SU-DHL-6 (cell line): ENCODE measurements around the gene EFTUD2.

Source experiments
- EZH2phosphoT487 ChIP-seq: fragments of 200-600 bp; sonication (generic), shearing (Covaris generic); conservative IDR thresholded peaks from 2 replicates; pipeline ENCODE4 v1.6.1; 2018; ENCODE audit warnings: mild to moderate bottlenecking, antibody characterized with exemption, low read length, moderate library complexity, mixed read lengths
- TF ChIP-seq, protein P1 (sequence below): fragments of 200-600 bp; sonication (generic); IDR thresholded peaks from one replicate; pipeline ENCODE4 v1.5.1; 2017; ENCODE audit warnings: antibody characterized with exemption, mild to moderate bottlenecking, low read length, moderate library complexity; ENCODE audit not compliant: insufficient read depth, poor library complexity, severe bottlenecking

DNA sequence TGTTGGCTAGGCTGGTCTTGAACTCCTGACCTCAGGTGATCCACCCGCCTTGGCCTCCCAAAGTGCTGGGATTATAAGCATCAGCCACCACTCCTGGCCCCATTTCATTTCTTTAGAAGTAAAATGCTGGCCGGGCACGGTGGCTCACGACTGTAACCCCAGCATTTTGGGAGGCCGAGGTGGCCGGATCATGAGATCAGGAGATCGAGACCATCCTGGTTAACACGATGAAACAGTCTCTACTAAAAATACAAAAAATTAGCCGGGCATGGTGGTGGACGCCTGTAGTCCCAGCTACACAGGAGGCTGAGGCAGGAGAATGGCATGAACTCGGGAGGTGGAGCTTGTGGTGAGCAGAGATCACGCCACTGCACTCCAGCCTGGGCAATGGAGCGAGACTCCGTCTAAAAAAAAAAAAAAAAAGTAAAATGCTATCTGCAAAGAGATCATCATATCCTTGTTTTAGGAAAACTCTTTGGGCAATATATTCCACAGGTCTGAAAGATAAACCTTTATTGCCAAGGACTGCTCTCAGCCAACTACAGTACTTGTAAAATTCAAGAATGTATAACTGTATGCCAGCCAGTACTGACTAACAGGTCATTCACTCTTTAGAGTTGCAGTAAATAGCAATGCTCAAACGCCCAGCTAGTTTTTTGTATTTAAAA is 73.0 kb downstream of the EFTUD2 start:
- TF ChIP-seq, protein P1, sequence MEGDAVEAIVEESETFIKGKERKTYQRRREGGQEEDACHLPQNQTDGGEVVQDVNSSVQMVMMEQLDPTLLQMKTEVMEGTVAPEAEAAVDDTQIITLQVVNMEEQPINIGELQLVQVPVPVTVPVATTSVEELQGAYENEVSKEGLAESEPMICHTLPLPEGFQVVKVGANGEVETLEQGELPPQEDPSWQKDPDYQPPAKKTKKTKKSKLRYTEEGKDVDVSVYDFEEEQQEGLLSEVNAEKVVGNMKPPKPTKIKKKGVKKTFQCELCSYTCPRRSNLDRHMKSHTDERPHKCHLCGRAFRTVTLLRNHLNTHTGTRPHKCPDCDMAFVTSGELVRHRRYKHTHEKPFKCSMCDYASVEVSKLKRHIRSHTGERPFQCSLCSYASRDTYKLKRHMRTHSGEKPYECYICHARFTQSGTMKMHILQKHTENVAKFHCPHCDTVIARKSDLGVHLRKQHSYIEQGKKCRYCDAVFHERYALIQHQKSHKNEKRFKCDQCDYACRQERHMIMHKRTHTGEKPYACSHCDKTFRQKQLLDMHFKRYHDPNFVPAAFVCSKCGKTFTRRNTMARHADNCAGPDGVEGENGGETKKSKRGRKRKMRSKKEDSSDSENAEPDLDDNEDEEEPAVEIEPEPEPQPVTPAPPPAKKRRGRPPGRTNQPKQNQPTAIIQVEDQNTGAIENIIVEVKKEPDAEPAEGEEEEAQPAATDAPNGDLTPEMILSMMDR = no peak
- TF ChIP-seq EZH2phosphoT487 = no peak
